Ishikawa (cell line): ENCODE measurements around the gene SGSM1.

ENCODE experiments used
- CEBPB ChIP-seq: IDR thresholded peaks from 2 replicates; pipeline ENCODE4 v1.6.1; 2012
- EP300 ChIP-seq: IDR thresholded peaks from 2 replicates; pipeline ENCODE4 v1.6.1; 2012; ENCODE audit warnings: borderline replicate concordance
- FOXM1 ChIP-seq: IDR thresholded peaks from 2 replicates; pipeline ENCODE4 v1.6.1; 2012; ENCODE audit warnings: low read depth, borderline replicate concordance
- NFIC ChIP-seq: IDR thresholded peaks from 2 replicates; pipeline ENCODE4 v1.6.1; 2012
- RAD21 ChIP-seq: IDR thresholded peaks from 2 replicates; pipeline ENCODE4 v1.6.1; 2012; ENCODE audit warnings: low read depth
- TAF1 ChIP-seq: IDR thresholded peaks from 2 replicates; pipeline ENCODE4 v1.6.1; 2012; ENCODE audit warnings: low read depth, mild to moderate bottlenecking
- TCF12 ChIP-seq: IDR thresholded peaks from 2 replicates; pipeline ENCODE4 v1.6.1; 2012; ENCODE audit warnings: low read depth
- TEAD4 ChIP-seq: IDR thresholded peaks from 2 replicates; pipeline ENCODE4 v1.6.1; 2012
- YY1 ChIP-seq: IDR thresholded peaks from 2 replicates; pipeline ENCODE4 v1.6.1; 2012; ENCODE audit warnings: low read depth
- TF ChIP-seq, protein P1 (sequence below): IDR thresholded peaks from 2 replicates; pipeline ENCODE4 v1.6.1; 2012; ENCODE audit warnings: low read depth, mild to moderate bottlenecking
- TF ChIP-seq, protein P2 (sequence below): IDR thresholded peaks from 2 replicates; pipeline ENCODE4 v1.6.1; 2012
- TF ChIP-seq, protein P3 (sequence below): IDR thresholded peaks from 2 replicates; pipeline ENCODE4 v1.6.1; 2012

DNA sequence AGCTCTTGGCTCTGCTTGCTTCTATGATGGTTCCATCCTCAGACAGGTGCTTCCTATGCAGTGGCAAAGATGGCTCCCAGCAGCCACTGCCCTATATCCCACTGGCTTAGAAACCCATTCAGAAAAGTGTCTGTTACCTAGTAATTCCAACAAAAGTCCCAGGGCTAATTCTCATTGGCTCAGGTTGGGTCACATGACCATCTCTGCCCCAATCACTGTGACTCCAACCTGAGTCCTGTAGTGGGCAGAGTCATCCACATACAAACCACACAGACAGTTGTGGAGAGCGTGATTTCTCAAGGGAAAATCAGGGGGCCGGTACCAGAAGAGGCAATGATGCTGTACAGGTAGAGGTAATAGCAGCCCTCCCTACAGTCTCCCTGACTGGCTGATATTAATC is 73.0 kb downstream of the SGSM1 start:
- TF ChIP-seq CEBPB (no peak), TAF1 (no peak), RAD21 (no peak), EP300 (no peak), YY1 (no peak), TEAD4 (no peak), NFIC (no peak), TCF12 (no peak), FOXM1 (no peak)
- TF ChIP-seq, protein P1, sequence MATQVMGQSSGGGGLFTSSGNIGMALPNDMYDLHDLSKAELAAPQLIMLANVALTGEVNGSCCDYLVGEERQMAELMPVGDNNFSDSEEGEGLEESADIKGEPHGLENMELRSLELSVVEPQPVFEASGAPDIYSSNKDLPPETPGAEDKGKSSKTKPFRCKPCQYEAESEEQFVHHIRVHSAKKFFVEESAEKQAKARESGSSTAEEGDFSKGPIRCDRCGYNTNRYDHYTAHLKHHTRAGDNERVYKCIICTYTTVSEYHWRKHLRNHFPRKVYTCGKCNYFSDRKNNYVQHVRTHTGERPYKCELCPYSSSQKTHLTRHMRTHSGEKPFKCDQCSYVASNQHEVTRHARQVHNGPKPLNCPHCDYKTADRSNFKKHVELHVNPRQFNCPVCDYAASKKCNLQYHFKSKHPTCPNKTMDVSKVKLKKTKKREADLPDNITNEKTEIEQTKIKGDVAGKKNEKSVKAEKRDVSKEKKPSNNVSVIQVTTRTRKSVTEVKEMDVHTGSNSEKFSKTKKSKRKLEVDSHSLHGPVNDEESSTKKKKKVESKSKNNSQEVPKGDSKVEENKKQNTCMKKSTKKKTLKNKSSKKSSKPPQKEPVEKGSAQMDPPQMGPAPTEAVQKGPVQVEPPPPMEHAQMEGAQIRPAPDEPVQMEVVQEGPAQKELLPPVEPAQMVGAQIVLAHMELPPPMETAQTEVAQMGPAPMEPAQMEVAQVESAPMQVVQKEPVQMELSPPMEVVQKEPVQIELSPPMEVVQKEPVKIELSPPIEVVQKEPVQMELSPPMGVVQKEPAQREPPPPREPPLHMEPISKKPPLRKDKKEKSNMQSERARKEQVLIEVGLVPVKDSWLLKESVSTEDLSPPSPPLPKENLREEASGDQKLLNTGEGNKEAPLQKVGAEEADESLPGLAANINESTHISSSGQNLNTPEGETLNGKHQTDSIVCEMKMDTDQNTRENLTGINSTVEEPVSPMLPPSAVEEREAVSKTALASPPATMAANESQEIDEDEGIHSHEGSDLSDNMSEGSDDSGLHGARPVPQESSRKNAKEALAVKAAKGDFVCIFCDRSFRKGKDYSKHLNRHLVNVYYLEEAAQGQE = no peak
- TF ChIP-seq, protein P2, sequence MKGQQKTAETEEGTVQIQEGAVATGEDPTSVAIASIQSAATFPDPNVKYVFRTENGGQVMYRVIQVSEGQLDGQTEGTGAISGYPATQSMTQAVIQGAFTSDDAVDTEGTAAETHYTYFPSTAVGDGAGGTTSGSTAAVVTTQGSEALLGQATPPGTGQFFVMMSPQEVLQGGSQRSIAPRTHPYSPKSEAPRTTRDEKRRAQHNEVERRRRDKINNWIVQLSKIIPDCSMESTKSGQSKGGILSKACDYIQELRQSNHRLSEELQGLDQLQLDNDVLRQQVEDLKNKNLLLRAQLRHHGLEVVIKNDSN = peak; percentile 58
- TF ChIP-seq, protein P3, sequence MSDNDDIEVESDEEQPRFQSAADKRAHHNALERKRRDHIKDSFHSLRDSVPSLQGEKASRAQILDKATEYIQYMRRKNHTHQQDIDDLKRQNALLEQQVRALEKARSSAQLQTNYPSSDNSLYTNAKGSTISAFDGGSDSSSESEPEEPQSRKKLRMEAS = no peak
